IPS-15b (cell line): Measurements from ENCODE around the gene ABHD16A.

Experiments
- H3K27me3 ChIP-seq: one replicate; pipeline ENCODE4 v1.6.1; 2013; ENCODE audit warnings: low read length; ENCODE audit not compliant: control insufficient read depth, insufficient read depth
- H3K36me3 ChIP-seq: one replicate; pipeline ENCODE4 v1.6.1; 2013; ENCODE audit warnings: low read length; ENCODE audit not compliant: control insufficient read depth, insufficient read depth
- H3K4me1 ChIP-seq: one replicate; pipeline ENCODE4 v1.6.1; 2013; ENCODE audit warnings: mild to moderate bottlenecking, low read length; ENCODE audit not compliant: control insufficient read depth, insufficient read depth
- H3K4me3 ChIP-seq: one replicate; pipeline ENCODE4 v1.5.1; 2013; ENCODE audit warnings: low read depth, low read length
- H3K9ac ChIP-seq: one replicate; pipeline ENCODE4 v1.6.1; 2013; ENCODE audit warnings: low read depth, mild to moderate bottlenecking, low read length
- H3K9me3 ChIP-seq: one replicate; pipeline ENCODE4 v1.6.1; 2013; ENCODE audit warnings: mild to moderate bottlenecking, low read length; ENCODE audit not compliant: control insufficient read depth, insufficient read depth

The ABHD16A gene

DNA sequence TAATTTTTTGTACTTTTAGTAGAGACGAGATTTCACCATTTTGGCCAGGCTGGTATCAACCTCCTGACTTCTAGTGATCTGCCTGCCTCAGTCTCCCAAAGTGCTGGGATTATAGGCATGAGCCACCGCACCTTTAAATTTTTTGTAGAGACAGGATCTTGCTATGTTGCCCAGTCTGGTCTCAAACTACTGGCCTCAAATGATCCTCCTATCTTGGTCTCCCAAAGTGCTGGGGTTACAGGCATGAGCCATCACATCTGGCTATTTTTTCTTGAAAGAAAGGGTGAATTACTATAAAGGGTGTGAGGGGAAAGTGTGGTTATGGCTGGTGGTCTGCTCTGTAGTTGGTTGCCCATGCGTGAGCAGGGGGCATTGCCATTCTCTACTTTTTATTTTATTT is 5.1 kb upstream of the ABHD16A start:
- no peak overlapping the region for H3K4me3 ChIP-seq
- no peak overlapping the region for H3K9ac ChIP-seq
- H3K36me3 ChIP-seq, result no peaks in the 10 kb centered on the region
- H3K4me1 ChIP-seq, result no peaks in the 10 kb centered on the region
- no peaks in the 10 kb centered on the region for H3K9me3 ChIP-seq
- no peaks in the 10 kb centered on the region for H3K27me3 ChIP-seq

DNA sequence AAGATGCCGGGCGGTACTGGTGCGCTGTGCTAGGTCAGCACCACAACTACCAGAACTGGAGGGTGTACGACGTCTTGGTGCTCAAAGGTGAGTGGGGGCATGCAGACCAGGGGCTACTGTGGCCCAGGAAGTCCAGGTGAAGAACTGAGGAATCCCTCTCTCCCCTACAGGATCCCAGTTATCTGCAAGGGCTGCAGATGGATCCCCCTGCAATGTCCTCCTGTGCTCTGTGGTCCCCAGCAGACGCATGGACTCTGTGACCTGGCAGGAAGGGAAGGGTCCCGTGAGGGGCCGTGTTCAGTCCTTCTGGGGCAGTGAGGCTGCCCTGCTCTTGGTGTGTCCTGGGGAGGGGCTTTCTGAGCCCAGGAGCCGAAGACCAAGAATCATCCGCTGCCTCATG is 4.6 kb upstream of the ABHD16A start:
- Histone ChIP-seq H3K9ac (no peak overlapping the region), H3K4me1 (no peaks in the 10 kb centered on the region), H3K36me3 (no peaks in the 10 kb centered on the region), H3K4me3 (no peak overlapping the region), H3K9me3 (no peaks in the 10 kb centered on the region), H3K27me3 (no peaks in the 10 kb centered on the region)

DNA sequence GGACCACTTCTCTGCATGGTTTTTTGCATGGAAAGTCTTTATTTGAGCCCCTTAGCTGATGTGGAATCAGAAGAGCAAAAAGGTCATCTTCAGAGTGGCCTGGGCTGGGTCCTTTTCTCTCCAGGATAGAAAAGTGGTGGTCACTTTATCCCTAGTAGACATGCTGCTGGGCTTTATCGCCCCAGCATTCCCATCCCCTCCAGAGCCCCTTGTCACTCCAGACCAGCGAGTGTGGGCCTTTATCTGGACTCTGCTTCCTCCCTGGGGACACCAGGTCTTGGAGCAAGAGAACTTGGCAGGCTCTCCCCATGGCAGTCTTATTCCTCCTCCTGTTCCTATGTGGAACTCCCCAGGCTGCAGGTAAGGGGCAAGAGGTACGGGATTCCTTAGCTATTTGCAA is 3.5 kb upstream of the ABHD16A start, which contains the start of gene LY6G6F:
LY6G6F (plus strand) TSS at position 268 of the 400 bp plus-strand sequence; CDS start at position 309, 41 bp downstream.
- H3K4me3 ChIP-seq, result no peak within 1 kb of the TSS
- H3K27me3 ChIP-seq, result no peaks in the 10 kb centered on the region
- peaks cover 3% of the 10 kb centered on the region for H3K36me3 ChIP-seq
- no peaks in the 10 kb centered on the region for H3K9me3 ChIP-seq
- peaks cover 2% of the 10 kb centered on the region for H3K4me1 ChIP-seq
- H3K9ac ChIP-seq, result no peak within 1 kb of the TSS

DNA sequence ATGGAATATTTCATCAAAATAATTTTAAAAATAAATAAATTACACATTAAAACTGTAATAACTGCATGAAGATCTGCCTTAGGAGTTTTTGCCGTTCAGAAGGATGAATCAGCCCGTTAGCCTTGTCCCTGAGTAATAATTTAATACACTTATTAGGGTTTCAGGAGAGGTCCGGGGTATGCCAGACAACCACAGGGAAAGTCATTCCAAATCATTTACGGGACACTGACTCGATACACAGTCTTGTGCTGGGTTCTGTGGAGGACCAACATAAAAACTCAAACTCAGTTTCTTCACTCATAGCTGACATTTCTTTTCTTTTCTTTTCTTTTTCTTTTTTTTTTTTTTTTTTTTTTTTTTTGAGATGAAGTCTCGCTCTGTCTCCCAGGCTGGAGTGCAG is 2.8 kb upstream of the ABHD16A start:
- Histone ChIP-seq H3K9me3 (no peaks in the 10 kb centered on the region), H3K27me3 (no peaks in the 10 kb centered on the region), H3K4me1 (peaks cover 2% of the 10 kb centered on the region), H3K4me3 (no peak overlapping the region), H3K36me3 (peaks cover 3% of the 10 kb centered on the region), H3K9ac (no peak overlapping the region)

DNA sequence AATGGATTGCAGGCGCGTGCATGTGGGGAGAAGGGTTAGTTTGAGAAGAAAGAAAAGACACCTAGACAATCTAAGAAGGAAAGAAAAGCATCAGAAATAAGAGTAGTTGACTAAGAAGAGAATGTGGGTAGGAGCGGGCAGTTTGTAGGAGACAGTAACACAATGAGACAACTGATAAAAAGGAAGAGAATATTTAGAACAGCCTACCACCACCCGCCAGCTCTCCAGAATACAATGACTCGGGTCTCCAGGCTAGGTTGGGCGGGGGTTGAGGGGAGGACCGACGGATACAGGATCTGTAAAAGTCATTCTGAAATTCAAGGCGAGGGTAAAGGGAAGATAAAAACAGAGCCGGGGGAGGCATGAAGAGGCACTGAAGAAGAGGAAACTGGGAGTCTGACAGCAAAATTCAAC is 712 bp downstream of the ABHD16A start:
- Histone ChIP-seq H3K9ac (peak overlapping the region; percentile 90), H3K9me3 (no peaks in the 10 kb centered on the region), H3K4me3 (peak overlapping the region; percentile 95), H3K36me3 (peaks cover 7% of the 10 kb centered on the region), H3K4me1 (peaks cover 2% of the 10 kb centered on the region), H3K27me3 (no peaks in the 10 kb centered on the region)

DNA sequence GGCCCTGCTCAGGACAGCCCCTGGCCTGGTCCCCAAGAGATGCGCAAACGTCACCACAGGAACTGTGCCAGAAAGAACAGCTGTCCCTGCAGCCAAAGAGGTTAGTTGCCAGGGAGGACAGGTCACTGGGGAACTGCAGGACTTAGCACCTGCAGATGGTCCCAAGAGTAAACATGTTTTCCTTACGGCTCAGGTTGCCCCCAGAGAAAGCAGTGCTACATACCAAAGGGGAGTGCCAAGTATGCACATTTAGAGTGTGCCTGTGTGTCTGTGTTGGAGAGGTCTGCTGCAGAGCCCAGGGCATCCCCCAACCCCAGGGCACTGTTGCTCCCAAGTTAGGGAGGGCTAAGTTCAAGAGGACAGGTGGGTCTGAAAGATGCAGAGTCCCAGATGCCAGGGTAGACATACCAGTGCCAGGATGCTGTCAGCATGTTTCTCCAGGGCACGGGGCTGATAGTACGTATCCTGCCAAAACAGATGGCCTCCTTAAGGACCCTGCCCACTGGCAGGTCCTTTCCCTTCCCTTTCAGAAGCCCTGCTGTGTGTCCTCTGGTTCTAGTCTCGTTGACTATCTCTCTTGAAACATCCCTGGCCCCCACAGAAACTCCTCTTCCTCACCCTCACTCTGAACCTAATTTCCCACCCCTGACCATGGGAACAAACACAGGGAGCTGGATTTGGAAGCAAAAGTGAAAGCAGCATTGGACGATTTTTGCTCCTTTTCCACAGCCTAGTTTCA is 1.3 kb downstream of the ABHD16A start:
- Histone ChIP-seq H3K4me3 (peak overlapping the region; percentile 95), H3K9me3 (no peaks in the 10 kb centered on the region), H3K4me1 (peaks cover 2% of the 10 kb centered on the region), H3K27me3 (no peaks in the 10 kb centered on the region), H3K36me3 (peaks cover 9% of the 10 kb centered on the region), H3K9ac (peak overlapping the region; percentile 90)

DNA sequence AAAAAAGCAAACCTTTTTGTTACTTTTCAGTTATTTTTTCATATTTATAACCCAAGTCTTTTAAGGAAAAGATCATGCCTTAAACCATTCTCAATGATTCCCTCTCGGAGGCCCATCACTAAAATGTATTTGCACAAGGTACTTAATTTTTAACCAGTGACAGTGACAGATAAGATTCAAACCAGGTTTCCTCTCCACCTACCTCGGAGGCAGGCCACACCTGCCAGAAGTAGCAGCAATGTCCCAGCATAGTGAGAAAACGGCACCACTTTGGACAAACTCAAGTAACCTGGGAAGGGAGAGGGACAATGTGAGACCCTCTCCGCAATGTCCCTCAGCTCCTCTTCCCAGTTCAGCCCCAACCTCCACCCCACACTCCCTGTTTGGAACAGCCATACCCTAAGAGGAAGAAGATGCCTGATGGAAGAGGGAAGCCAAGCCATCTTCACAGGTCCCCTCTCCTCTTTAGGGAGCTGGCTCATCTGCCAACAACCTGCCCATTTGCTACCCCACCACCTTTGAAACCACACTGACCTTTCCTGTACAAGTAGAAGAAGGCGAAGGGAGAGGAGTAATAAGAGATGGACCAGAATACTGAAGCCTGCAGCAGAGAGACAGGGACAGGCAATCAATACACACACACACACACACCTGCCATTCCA is 2.3 kb downstream of the ABHD16A start:
- Histone ChIP-seq H3K36me3 (peaks cover 12% of the 10 kb centered on the region), H3K9me3 (no peaks in the 10 kb centered on the region), H3K27me3 (no peaks in the 10 kb centered on the region), H3K9ac (no peak overlapping the region), H3K4me3 (no peak overlapping the region), H3K4me1 (peaks cover 2% of the 10 kb centered on the region)

DNA sequence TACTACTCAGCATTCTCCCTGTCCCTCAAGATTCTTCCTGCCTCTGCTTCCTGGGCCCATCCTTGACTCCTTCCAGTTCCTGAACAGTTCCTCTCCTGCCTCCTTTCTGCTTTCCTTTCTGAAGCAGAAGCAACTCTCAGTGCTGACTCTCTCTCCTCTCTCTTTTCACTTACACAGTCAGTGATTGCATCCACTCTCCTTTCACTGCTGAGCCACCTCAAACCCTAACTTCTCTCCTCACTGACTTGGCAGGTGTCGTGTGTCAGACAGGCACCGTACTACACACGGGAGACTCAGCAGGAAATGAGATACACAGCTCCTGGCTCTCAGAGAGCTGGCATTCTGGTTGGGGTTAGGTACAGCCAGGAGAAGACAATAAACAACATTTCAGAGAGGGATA is 5.6 kb downstream of the ABHD16A start:
- peaks cover 16% of the 10 kb centered on the region for H3K36me3 ChIP-seq
- H3K4me3 ChIP-seq, result no peak overlapping the region
- H3K9ac ChIP-seq, result no peak overlapping the region
- H3K27me3 ChIP-seq, result no peaks in the 10 kb centered on the region
- peaks cover 2% of the 10 kb centered on the region for H3K4me1 ChIP-seq
- H3K9me3 ChIP-seq, result no peaks in the 10 kb centered on the region

DNA sequence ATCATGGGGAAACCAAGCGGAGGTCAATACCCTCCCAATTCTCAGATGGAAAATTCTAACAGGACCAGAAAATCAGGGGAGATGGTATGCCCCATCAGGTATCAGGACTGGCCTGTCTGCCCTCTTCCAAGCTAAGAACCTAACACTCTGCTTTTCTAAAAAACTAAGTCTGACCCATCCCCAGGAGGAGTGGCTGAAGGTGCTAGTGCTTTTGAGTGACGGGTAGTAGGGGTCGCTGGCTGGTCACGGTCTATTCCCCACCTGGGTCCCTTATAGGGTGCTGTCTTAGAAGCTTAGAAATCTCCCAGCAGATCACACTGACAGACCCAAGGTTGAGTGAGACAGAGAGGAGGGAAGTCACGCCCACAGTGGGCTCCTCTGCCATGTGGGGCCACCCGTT is 9.6 kb downstream of the ABHD16A start:
- H3K4me1 ChIP-seq, result peaks cover 2% of the 10 kb centered on the region
- no peaks in the 10 kb centered on the region for H3K27me3 ChIP-seq
- no peaks in the 10 kb centered on the region for H3K9me3 ChIP-seq
- H3K4me3 ChIP-seq, result no peak overlapping the region
- H3K36me3 ChIP-seq, result peaks cover 27% of the 10 kb centered on the region
- no peak overlapping the region for H3K9ac ChIP-seq

DNA sequence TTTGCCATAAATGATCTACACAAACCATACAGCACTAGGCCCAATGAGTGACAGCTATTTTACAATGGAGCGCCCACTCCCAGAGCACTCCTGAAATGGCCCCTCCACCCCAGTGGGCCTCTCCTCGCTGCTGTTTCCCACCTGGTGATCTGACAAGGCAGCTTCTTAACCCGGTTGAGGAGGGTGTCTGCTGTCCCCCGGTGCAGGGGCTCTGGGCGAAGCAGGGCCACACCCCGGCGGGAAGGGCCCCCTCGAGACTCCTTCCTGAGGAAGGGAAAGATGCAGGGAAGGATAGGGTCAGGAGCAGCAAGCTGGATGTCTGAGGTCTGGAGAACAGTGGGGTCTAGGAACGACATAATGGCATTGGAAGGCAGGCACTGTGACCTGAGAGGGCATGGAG is 10.2 kb downstream of the ABHD16A start:
- peaks cover 2% of the 10 kb centered on the region for H3K4me1 ChIP-seq
- H3K9me3 ChIP-seq, result no peaks in the 10 kb centered on the region
- H3K4me3 ChIP-seq, result no peak overlapping the region
- no peaks in the 10 kb centered on the region for H3K27me3 ChIP-seq
- no peak overlapping the region for H3K9ac ChIP-seq
- peaks cover 28% of the 10 kb centered on the region for H3K36me3 ChIP-seq

DNA sequence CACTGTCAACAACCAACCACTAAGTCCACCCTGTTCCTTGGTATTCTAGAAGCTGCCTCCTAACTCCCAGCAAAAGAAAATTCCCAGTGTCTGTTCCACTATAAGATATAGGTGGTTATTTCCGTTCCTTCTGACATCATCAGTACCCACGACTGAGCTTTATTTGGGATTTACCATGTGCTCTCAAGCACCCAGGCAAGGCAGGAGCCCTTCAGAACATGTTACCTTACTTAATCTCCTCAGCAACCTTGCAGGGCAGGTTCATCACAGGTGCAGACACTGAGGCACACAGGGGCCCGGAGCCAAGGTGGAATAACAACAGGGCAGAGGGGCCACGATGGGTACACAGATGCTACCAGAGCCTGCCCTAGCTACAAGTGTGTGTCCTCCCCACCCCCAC is 10.8 kb downstream of the ABHD16A start:
- Histone ChIP-seq H3K4me1 (peaks cover 2% of the 10 kb centered on the region), H3K27me3 (no peaks in the 10 kb centered on the region), H3K36me3 (peaks cover 34% of the 10 kb centered on the region), H3K9ac (no peak overlapping the region), H3K4me3 (no peak overlapping the region), H3K9me3 (no peaks in the 10 kb centered on the region)

DNA sequence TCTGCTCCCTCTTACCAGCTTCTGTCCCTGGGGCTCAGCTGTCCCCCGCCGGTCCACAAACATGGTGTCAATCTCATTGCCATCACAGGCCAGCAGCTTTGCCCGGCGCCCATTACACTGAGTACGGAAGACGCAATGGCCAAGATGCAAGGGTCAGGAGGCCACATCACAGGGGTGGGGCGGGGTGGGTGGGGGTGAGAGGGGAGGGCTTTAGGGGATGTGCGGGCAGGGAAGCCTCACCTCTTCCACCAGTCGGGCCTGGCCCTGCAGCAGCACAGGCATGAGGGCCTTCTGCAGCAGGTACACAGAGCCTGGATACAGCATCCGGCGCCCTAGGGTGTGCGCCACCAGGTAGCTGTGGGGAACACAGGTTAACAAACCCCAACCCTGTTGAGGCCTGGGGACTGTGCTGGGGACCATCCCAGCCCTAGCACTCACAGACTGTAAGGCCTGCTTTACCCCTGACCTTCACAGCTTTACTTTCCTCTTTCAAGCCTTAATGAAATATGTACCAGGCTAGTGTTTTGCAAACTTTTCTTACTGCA is 11.5 kb downstream of the ABHD16A start:
- H3K36me3 ChIP-seq, result peaks cover 33% of the 10 kb centered on the region
- H3K4me3 ChIP-seq, result no peak overlapping the region
- H3K9me3 ChIP-seq, result no peaks in the 10 kb centered on the region
- H3K4me1 ChIP-seq, result peaks cover 2% of the 10 kb centered on the region
- no peaks in the 10 kb centered on the region for H3K27me3 ChIP-seq
- no peak overlapping the region for H3K9ac ChIP-seq
